Measurements from ENCODE around the gene RAI1.
A peak's percentile ranks its signal among the peaks of the same experiment; 100 is the strongest.

Gene RAI1

DNA sequence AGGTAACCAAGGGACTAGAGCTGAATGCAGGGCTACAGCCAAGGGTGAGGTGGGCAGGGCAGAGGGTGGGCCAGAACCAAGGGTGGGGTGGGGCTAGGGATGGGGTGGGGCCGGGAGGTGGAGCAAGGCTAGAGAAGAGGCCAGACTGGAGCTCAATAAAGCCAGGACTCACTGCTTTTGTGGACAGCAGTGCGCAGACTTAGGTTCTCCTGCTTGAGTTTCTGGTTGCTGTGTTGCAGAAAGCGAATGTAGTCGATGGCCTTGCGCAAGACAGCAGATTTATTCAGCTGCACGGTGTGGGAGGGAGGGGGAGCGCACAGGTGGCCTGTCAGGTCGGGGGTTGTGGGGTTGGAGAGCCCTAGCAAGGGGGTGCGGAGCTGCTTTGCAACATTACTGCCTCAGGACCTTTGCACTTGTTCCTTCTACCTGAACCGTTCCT lies 136.8 kb downstream of the RAI1 start:
- no peak overlapping the region for H3K27ac ChIP-seq (ENCODE audit: low read depth, low read length)
- peaks cover 15% of the 10 kb centered on the region for H3K4me1 ChIP-seq (ENCODE audit: control insufficient read depth, insufficient read depth, low read length)
- H3K36me3 ChIP-seq (ENCODE audit: control insufficient read depth, insufficient read depth, low read length): peaks cover 27% of the 10 kb centered on the region
- H3K4me3 ChIP-seq (ENCODE audit: low read length): no peak overlapping the region
- H3K27me3 ChIP-seq (ENCODE audit: control insufficient read depth, insufficient read depth, low read length): no peaks in the 10 kb centered on the region
- no peak overlapping the region for H3K9ac ChIP-seq (ENCODE audit: low read length)

DNA sequence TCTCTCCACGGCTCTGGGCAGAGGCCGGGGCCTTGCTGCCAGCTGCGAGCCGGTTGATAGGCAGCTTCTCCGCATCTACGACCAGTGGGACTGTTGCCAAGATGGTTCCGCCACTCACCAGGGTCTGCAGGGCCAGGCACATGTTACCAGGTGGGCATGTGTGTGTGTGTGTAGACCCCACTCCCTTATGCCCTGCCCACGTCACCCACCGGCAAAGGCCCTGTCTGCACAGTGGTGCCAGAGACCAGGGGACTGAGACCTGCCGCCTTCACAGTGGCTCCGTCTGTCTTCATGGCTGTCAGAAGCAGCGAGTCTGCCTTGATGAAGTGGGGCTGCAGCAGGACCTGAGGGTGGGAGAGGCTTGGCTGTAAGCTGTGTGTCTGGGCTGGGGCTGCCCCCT lies 137.9 kb downstream of the RAI1 start:
- Histone ChIP-seq H3K27ac (ENCODE audit: low read depth, low read length) (no peak overlapping the region), H3K27me3 (ENCODE audit: control insufficient read depth, insufficient read depth, low read length) (no peaks in the 10 kb centered on the region), H3K4me1 (ENCODE audit: control insufficient read depth, insufficient read depth, low read length) (peaks cover 19% of the 10 kb centered on the region), H3K4me3 (ENCODE audit: low read length) (no peak overlapping the region), H3K9ac (ENCODE audit: low read length) (no peak overlapping the region), H3K36me3 (ENCODE audit: control insufficient read depth, insufficient read depth, low read length) (peaks cover 26% of the 10 kb centered on the region)

GRCh38 chr17:17819561-17819995 lies 138.3 kb downstream of the RAI1 start:
- H3K9ac ChIP-seq (ENCODE audit: low read length): no peak overlapping the region
- H3K4me1 ChIP-seq (ENCODE audit: control insufficient read depth, insufficient read depth, low read length): peaks cover 24% of the 10 kb centered on the region
- H3K36me3 ChIP-seq (ENCODE audit: control insufficient read depth, insufficient read depth, low read length): peaks cover 23% of the 10 kb centered on the region
- H3K27ac ChIP-seq (ENCODE audit: low read depth, low read length): no peak overlapping the region
- no peak overlapping the region for H3K4me3 ChIP-seq (ENCODE audit: low read length)
- H3K27me3 ChIP-seq (ENCODE audit: control insufficient read depth, insufficient read depth, low read length): no peaks in the 10 kb centered on the region

DNA sequence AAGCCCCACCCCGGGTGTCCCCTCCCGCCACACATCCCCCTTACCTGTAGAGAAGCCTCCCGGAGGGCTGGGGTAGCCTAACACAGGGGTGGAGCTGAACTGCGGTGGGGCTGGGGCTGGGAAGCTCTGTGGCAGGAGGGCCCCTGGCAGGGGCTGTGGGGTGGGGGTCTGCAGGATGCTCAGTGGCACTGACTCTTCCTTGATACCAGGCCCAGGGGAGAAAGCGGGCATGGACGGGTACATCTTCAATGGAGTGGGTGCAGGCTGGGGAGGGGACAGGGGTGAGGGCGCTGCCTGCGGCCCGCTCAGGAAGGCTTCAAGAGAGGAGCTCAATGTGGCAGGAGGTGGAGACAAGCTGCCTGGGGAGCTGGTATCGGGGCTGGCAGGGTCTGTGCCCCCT lies 138.8 kb downstream of the RAI1 start:
- Histone ChIP-seq H3K27me3 (ENCODE audit: control insufficient read depth, insufficient read depth, low read length) (no peaks in the 10 kb centered on the region), H3K36me3 (ENCODE audit: control insufficient read depth, insufficient read depth, low read length) (peaks cover 22% of the 10 kb centered on the region), H3K9ac (ENCODE audit: low read length) (no peak overlapping the region), H3K27ac (ENCODE audit: low read depth, low read length) (no peak overlapping the region), H3K4me1 (ENCODE audit: control insufficient read depth, insufficient read depth, low read length) (peaks cover 29% of the 10 kb centered on the region), H3K4me3 (ENCODE audit: low read length) (no peak overlapping the region)

- Histone ChIP-seq H3K27me3 (ENCODE audit: control insufficient read depth, insufficient read depth, low read length) (no peaks in the 10 kb centered on the region), H3K36me3 (ENCODE audit: control insufficient read depth, insufficient read depth, low read length) (peaks cover 21% of the 10 kb centered on the region), H3K4me1 (ENCODE audit: control insufficient read depth, insufficient read depth, low read length) (peaks cover 30% of the 10 kb centered on the region), H3K9ac (ENCODE audit: low read length) (no peak overlapping the region), H3K27ac (ENCODE audit: low read depth, low read length) (no peak overlapping the region), H3K4me3 (ENCODE audit: low read length) (no peak overlapping the region)
These were observed 139.4 kb downstream of the RAI1 start for GRCh38 chr17:17820463-17821158.

- H3K36me3 ChIP-seq (ENCODE audit: control insufficient read depth, insufficient read depth, low read length): peaks cover 11% of the 10 kb centered on the region
- H3K27ac ChIP-seq (ENCODE audit: low read depth, low read length): peak overlapping the region; percentile 11
- peak overlapping the region; percentile 57 for H3K4me3 ChIP-seq (ENCODE audit: low read length)
- no peaks in the 10 kb centered on the region for H3K27me3 ChIP-seq (ENCODE audit: control insufficient read depth, insufficient read depth, low read length)
- H3K9ac ChIP-seq (ENCODE audit: low read length): no peak overlapping the region
- peaks cover 30% of the 10 kb centered on the region for H3K4me1 ChIP-seq (ENCODE audit: control insufficient read depth, insufficient read depth, low read length)
These were observed 140.9 kb downstream of the RAI1 start for GRCh38 chr17:17822189-17822588.

DNA sequence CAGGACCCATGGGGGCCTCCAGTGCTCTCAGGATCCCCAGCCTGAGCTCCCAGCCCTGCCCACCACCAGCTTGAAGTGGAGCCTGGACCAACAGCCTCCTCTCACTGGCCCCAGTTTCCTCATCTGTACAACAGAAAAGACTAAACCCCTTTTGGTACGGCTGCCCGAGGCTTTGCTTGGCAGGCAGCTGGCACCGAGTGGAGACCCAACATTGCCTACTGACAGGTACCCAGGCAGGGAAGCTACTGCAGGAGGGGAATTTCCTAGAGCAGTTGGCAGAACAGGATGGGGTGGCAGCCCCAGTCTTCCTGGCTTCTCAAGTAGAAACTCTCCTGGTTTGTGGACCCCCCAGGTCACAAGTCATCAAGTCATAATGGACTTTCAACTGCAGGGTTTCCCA lies 141.4 kb downstream of the RAI1 start:
- peaks cover 11% of the 10 kb centered on the region for H3K36me3 ChIP-seq (ENCODE audit: control insufficient read depth, insufficient read depth, low read length)
- no peak overlapping the region for H3K9ac ChIP-seq (ENCODE audit: low read length)
- peak overlapping the region; percentile 11 for H3K27ac ChIP-seq (ENCODE audit: low read depth, low read length)
- H3K4me1 ChIP-seq (ENCODE audit: control insufficient read depth, insufficient read depth, low read length): peaks cover 30% of the 10 kb centered on the region
- no peaks in the 10 kb centered on the region for H3K27me3 ChIP-seq (ENCODE audit: control insufficient read depth, insufficient read depth, low read length)
- H3K4me3 ChIP-seq (ENCODE audit: low read length): peak overlapping the region; percentile 57

GRCh38 chr17:17823433-17824118 lies 142.3 kb downstream of the RAI1 start:
- Histone ChIP-seq H3K36me3 (ENCODE audit: control insufficient read depth, insufficient read depth, low read length) (peaks cover 8% of the 10 kb centered on the region), H3K4me1 (ENCODE audit: control insufficient read depth, insufficient read depth, low read length) (peaks cover 30% of the 10 kb centered on the region), H3K27ac (ENCODE audit: low read depth, low read length) (peak overlapping the region; percentile 89), H3K4me3 (ENCODE audit: low read length) (peak overlapping the region; percentile 72), H3K9ac (ENCODE audit: low read length) (peak overlapping the region; percentile 49), H3K27me3 (ENCODE audit: control insufficient read depth, insufficient read depth, low read length) (no peaks in the 10 kb centered on the region)

- Histone ChIP-seq H3K27me3 (ENCODE audit: control insufficient read depth, insufficient read depth, low read length) (no peaks in the 10 kb centered on the region), H3K9ac (ENCODE audit: low read length) (peak overlapping the region; percentile 19), H3K4me3 (ENCODE audit: low read length) (peak overlapping the region; percentile 72), H3K27ac (ENCODE audit: low read depth, low read length) (peak overlapping the region; percentile 89), H3K4me1 (ENCODE audit: control insufficient read depth, insufficient read depth, low read length) (peaks cover 30% of the 10 kb centered on the region), H3K36me3 (ENCODE audit: control insufficient read depth, insufficient read depth, low read length) (peaks cover 2% of the 10 kb centered on the region)
These were observed 143.0 kb downstream of the RAI1 start for GRCh38 chr17:17824119-17824782.

DNA sequence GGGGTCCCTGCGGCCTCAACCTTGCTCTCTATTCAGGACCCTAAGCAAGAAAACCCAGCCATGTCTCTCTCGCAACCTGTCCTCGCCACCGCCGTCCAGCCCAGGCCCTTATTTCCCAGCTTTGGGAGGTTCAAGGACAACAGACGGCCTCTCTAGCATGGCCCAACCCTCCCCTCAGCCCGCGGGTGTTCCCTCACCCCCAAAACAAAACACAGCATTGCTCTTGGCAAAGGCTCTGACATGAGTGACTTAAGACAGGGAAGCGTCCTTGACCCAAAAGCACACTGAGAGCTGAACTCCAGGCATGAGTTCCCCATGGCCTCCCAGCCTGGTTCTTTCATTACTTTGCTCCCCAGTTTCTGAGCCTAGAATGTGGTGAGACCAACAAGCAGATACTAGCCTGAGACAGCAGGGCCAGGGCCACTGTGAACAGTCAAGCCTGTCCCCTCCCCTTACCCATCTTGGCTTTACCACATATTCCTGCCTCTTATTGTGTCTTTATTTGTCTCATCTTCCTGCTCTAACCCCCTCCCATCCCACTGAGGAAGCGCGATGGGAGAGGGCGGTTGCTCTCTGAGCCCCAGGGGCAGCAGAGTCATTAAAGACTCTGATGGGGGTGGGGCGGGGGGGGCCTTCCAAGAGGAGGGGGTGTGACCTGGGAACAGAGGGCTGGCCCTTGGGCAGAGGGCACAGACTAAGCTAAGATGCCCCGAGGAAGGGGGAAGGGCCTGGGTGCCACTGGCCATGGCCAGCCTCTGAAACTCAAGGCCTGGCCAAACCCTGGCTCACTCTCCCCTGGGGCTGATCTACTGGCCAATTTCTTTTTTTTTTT lies 143.7 kb downstream of the RAI1 start:
- H3K4me3 ChIP-seq (ENCODE audit: low read length): peak overlapping the region; percentile 72
- H3K4me1 ChIP-seq (ENCODE audit: control insufficient read depth, insufficient read depth, low read length): peaks cover 30% of the 10 kb centered on the region
- peak overlapping the region; percentile 89 for H3K27ac ChIP-seq (ENCODE audit: low read depth, low read length)
- no peaks in the 10 kb centered on the region for H3K27me3 ChIP-seq (ENCODE audit: control insufficient read depth, insufficient read depth, low read length)
- H3K36me3 ChIP-seq (ENCODE audit: control insufficient read depth, insufficient read depth, low read length): peaks cover 2% of the 10 kb centered on the region
- no peak overlapping the region for H3K9ac ChIP-seq (ENCODE audit: low read length)

- peak overlapping the region; percentile 32 for H3K9ac ChIP-seq (ENCODE audit: low read length)
- H3K4me3 ChIP-seq (ENCODE audit: low read length): no peak overlapping the region
- H3K36me3 ChIP-seq (ENCODE audit: control insufficient read depth, insufficient read depth, low read length): no peaks in the 10 kb centered on the region
- peak overlapping the region; percentile 30 for H3K27ac ChIP-seq (ENCODE audit: low read depth, low read length)
- peaks cover 38% of the 10 kb centered on the region for H3K4me1 ChIP-seq (ENCODE audit: control insufficient read depth, insufficient read depth, low read length)
- no peaks in the 10 kb centered on the region for H3K27me3 ChIP-seq (ENCODE audit: control insufficient read depth, insufficient read depth, low read length)
These were observed 145.1 kb downstream of the RAI1 start for GRCh38 chr17:17826342-17826713.

Measured in rectal smooth muscle tissue (tissue), 1 donor.